ENCODE results near the gene ELOVL7. TPM values are rescaled to one million over a fixed set of nuclear protein-coding genes. Genes with fewer than 3 reads are reported as not detected.

ELOVL7 gene
- total and polyA plus RNA-seq, 2 of the 4 experiments (the other 2 are of a cell fraction), result 0.18 TPM; not detected in 1

GRCh38 chr5:60710362-60710761 is 133.7 kb downstream of the ELOVL7 start:
- no peak for TF ChIP-seq CTCF (conservative IDR thresholded peaks at IDR 0.05; ENCODE audit: low read depth, low read length)
- TF ChIP-seq FOS (IDR thresholded peaks at IDR 0.05; ENCODE audit: low read depth, low read length), result no peak
- TF ChIP-seq RFX5 (IDR thresholded peaks at IDR 0.05; ENCODE audit: low read depth, low read length), result no peak
- no peak for TF ChIP-seq BHLHE40 (IDR thresholded peaks at IDR 0.05; ENCODE audit: low read depth, low read length)
- TF ChIP-seq MXI1 (IDR thresholded peaks at IDR 0.05; ENCODE audit: borderline replicate concordance, low read depth, low read length), result no peak
- no peak for TF ChIP-seq RCOR1 (IDR thresholded peaks at IDR 0.05; ENCODE audit: insufficient replicate concordance, low read length)
- TF ChIP-seq, protein P1, sequence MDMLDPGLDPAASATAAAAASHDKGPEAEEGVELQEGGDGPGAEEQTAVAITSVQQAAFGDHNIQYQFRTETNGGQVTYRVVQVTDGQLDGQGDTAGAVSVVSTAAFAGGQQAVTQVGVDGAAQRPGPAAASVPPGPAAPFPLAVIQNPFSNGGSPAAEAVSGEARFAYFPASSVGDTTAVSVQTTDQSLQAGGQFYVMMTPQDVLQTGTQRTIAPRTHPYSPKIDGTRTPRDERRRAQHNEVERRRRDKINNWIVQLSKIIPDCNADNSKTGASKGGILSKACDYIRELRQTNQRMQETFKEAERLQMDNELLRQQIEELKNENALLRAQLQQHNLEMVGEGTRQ (IDR thresholded peaks at IDR 0.05; ENCODE audit: low read depth, low read length), result no peak
- no peak for TF ChIP-seq MAFK (IDR thresholded peaks at IDR 0.05; ENCODE audit: low read depth, low read length)
- no peak for TF ChIP-seq CEBPB (IDR thresholded peaks at IDR 0.05; ENCODE audit: low read depth, low read length)
- no peak overlapping the region for H4K5ac ChIP-seq (ENCODE audit: low read depth, low read length)
- no peak overlapping the region for H3K4me3 ChIP-seq (ENCODE audit: insufficient read depth, low read depth, low read length)
- no peak overlapping the region for H3K56ac ChIP-seq (ENCODE audit: extremely low read depth, insufficient read depth, low read length)
- H3K4me1 ChIP-seq (ENCODE audit: control insufficient read depth, insufficient read depth, low read length), result no peaks in the 10 kb centered on the region
- H2BK5ac ChIP-seq (ENCODE audit: low read depth, low read length, poor library complexity, severe bottlenecking), result no peak overlapping the region
- no peak overlapping the region for H3K9ac ChIP-seq (ENCODE audit: low read depth, low read length)
- no TSS peak for BruUV-seq (replicated peaks)
- H2BK15ac ChIP-seq (ENCODE audit: low read depth, low read length), result no peak overlapping the region
- no peaks in the 10 kb centered on the region for H3K36me3 ChIP-seq (ENCODE audit: control insufficient read depth, insufficient read depth, low read length)
- no peak overlapping the region for H3K4ac ChIP-seq (ENCODE audit: low read depth, low read length)
- in situ Hi-C loops (cut with MboI; ENCODE audit: low sequenced_read_pairs), result no loop called here
- dilution Hi-C loops (cut with HindIII; ENCODE audit: low sequenced_read_pairs, unreplicated experiment), result no loop called here
- no peaks in the 10 kb centered on the region for H3K9me1 ChIP-seq (ENCODE audit: insufficient read depth, low read length)
- H4K20me1 ChIP-seq (ENCODE audit: insufficient read depth, low read length), result no peaks in the 10 kb centered on the region
- no peaks in the 10 kb centered on the region for H3K9me3 ChIP-seq (ENCODE audit: control insufficient read depth, insufficient read depth, low read length)
- H3K27me3 ChIP-seq (ENCODE audit: control insufficient read depth, insufficient read depth, low read length), result peaks cover 4% of the 10 kb centered on the region
- ChIA-PET POLR2A (ENCODE audit: unreplicated experiment) (no interaction called here), CTCF (no interaction called here)
- intact Hi-C loops (cut with micrococcal nuclease), result no loop called here
- DNase-seq, result no peak
- H3K18ac ChIP-seq (ENCODE audit: low read depth, low read length), result no peak overlapping the region
- no peak overlapping the region for H4K8ac ChIP-seq (ENCODE audit: low read depth in 2 of 2, low read length in 2 of 2)
- H3K14ac ChIP-seq (replicated peaks; ENCODE audit: low read depth, low read length), result no peak overlapping the region
- WGBS, 2 experiments (ENCODE audit: extremely low coverage in 2 of 2, insufficient read length in 1 of 2), result no CpG with 5 or more reads among the region's 3 CpGs
- no peaks in the 10 kb centered on the region for H3K79me1 ChIP-seq (ENCODE audit: low read depth in 1 of 2, low read length in 2 of 2)
- no peak overlapping the region for H3K27ac ChIP-seq (ENCODE audit: insufficient read depth, low read length)
- no peak for ATAC-seq (ENCODE audit: low read depth)
- no peak overlapping the region for H4K91ac ChIP-seq (ENCODE audit: insufficient read depth, low read depth, low read length)
- no peak overlapping the region for H2BK120ac ChIP-seq (ENCODE audit: low read depth, low read length)
- H3K4me2 ChIP-seq (ENCODE audit: low read depth, low read length), result no peak overlapping the region
- H2AK5ac ChIP-seq (ENCODE audit: low read depth, low read length), result no peak overlapping the region
- no peak overlapping the region for H2AK9ac ChIP-seq (replicated peaks; ENCODE audit: low read depth, low read length, poor library complexity)
- H2AFZ ChIP-seq (replicated peaks; ENCODE audit: low read length, poor library complexity), result no peak overlapping the region
- no peak overlapping the region for H3K23ac ChIP-seq (ENCODE audit: low read depth, low read length)
- H2BK20ac ChIP-seq (ENCODE audit: low read depth, low read length), result no peak overlapping the region

Data from IMR-90 (cell line).